ENCODE measurements around the gene SRP9.

SRP9 gene

DNA sequence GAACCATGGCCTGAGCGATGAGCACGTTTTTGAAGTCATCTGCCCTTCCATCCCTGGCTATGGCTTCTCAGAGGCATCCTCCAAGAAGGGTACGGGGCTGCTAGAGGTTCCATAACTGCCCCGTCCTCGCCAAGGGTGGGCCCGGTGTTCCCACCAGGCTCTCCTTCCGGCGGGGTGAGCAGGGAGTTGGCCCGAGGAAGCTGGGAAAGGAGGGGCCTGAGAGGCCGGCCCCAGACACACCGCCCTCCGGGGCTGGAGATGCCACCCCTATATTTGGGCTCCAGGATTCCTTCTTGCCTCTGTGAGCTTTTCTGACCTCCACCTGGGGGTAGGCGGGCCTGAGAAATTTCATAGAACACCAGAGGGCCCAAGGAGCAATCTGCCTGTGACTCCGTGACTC lies 61.2 kb downstream of the SRP9 start:
- no peak for DNase-seq (ENCODE audit: low read depth in 2 of 2)
